Endothelial cell of umbilical vein (primary cell): ENCODE measurements around the gene ABHD5.

ENCODE experiments used
- CTCF ChIP-seq, 2 donors: IDR thresholded peaks; 1 replicate in 1 of 2; 2 replicates in 1 of 2; pipeline ENCODE4 v1.5.1; 2011; ENCODE audit warnings: low read length in 2 of 2, mild to moderate bottlenecking in 2 of 2, moderate library complexity in 2 of 2, control low read depth in 1 of 2, inconsistent platforms in 1 of 2, low read depth in 1 of 2; ENCODE audit not compliant: insufficient read depth in 1 of 2; ENCODE audit errors: extremely low read depth in 1 of 2
- EZH2 ChIP-seq: IDR thresholded peaks from 2 replicates; pipeline ENCODE4 v1.6.1; 2012; ENCODE audit warnings: borderline replicate concordance, low read depth, mild to moderate bottlenecking, moderate library complexity, low read length, inconsistent platforms; ENCODE audit not compliant: severe bottlenecking
- MAX ChIP-seq: IDR thresholded peaks from 2 replicates; pipeline ENCODE4 v1.6.1; 2011; ENCODE audit not compliant: insufficient read depth, insufficient read length

GRCh38 chr3:43736558-43737440 is 46.1 kb downstream of the ABHD5 start:
- TF ChIP-seq CTCF (IDR thresholded peaks at IDR 0.05; ENCODE audit: extremely low read depth in 1 of 2, insufficient read depth in 1 of 2, low read depth in 1 of 2, low read length in 2 of 2): no peak
- no peak for TF ChIP-seq MAX
- no peak for TF ChIP-seq EZH2
